HEK293T (cell line): ENCODE data around the gene COL6A3.

Source experiments
- ARNT ChIP-seq: fragments of 450-650 bp; IDR thresholded peaks from 2 replicates; pipeline ENCODE4 v1.6.1; 2017; ENCODE audit warnings: mild to moderate bottlenecking
- BHLHE40 ChIP-seq: fragments of 450-650 bp; IDR thresholded peaks from 2 replicates; pipeline ENCODE4 v1.6.1; 2016; ENCODE audit warnings: mild to moderate bottlenecking, moderate library complexity, borderline replicate concordance
- ELF4 ChIP-seq: fragments of 450-650 bp; IDR thresholded peaks from 2 replicates; pipeline ENCODE4 v1.6.1; 2017; ENCODE audit warnings: antibody characterized with exemption
- FOXA1 ChIP-seq: fragments of 450-650 bp; IDR thresholded peaks from 2 replicates; pipeline ENCODE4 v1.6.1; 2016; ENCODE audit warnings: mild to moderate bottlenecking
- FOXK2 ChIP-seq: fragments of 450-650 bp; IDR thresholded peaks from 2 replicates; pipeline ENCODE4 v1.6.1; 2016; ENCODE audit warnings: mild to moderate bottlenecking
- FOXM1 ChIP-seq: fragments of 450-650 bp; IDR thresholded peaks from 2 replicates; pipeline ENCODE4 v1.6.1; 2017; ENCODE audit warnings: mild to moderate bottlenecking, borderline replicate concordance
- HDGF ChIP-seq: fragments of 450-650 bp; IDR thresholded peaks from 2 replicates; pipeline ENCODE4 v1.6.1; 2017; ENCODE audit warnings: antibody characterized with exemption, borderline replicate concordance
- LEF1 ChIP-seq: fragments of 450-650 bp; IDR thresholded peaks from 2 replicates; pipeline ENCODE4 v1.6.1; 2017; ENCODE audit warnings: mild to moderate bottlenecking, borderline replicate concordance
- NFRKB ChIP-seq: fragments of 450-650 bp; IDR thresholded peaks from 2 replicates; pipeline ENCODE4 v1.6.1; 2016; ENCODE audit warnings: mild to moderate bottlenecking, moderate library complexity
- SP1 ChIP-seq: fragments of 450-650 bp; IDR thresholded peaks from 2 replicates; pipeline ENCODE4 v1.6.1; 2017
- SUZ12 ChIP-seq: fragments of 450-650 bp; IDR thresholded peaks from 2 replicates; pipeline ENCODE4 v1.6.1; 2016; ENCODE audit warnings: mild to moderate bottlenecking
- TARDBP ChIP-seq: fragments of 450-650 bp; IDR thresholded peaks from 2 replicates; pipeline ENCODE4 v1.6.1; 2016
- TF ChIP-seq, protein P1 (sequence below): fragments of 450-650 bp; IDR thresholded peaks from 2 replicates; pipeline ENCODE4 v1.6.1; 2016

DNA sequence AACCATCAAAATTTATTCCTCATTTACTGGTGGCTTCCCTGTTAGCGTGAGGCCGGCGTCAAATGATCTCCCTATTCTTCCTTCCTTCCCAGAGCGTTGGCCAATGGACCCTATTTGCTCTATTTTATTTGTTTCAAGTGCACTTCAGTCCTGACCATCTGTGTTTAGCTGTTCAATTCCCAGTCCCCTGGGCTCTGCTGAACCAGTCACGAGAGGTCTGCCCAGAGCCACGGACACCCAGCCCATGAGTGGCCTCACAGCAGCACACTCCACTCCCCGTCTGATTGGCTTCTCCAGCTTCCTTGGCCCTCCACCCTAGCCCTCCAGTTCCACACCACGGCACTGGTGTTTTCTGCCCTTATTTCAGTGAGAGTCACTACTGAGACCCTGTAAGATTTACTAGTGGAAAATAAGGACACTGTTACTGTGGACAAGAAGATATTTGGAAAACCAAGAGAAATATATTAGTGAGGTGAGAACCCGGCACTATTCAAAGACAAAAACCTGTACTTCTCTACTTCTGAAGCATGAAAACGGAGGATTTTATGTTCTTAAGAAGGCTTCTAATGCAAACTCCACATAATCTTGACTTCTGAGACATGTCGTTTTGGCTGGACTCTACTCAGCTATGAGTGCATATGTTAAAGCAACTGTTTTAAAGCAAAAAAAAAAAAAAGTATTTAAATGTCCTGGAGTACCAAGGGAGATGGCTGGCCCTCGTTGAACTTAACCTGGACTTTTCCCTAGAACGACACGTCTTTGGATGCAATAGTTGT, 86.6 kb downstream of the COL6A3 start:
- TF ChIP-seq FOXA1 (no peak), ELF4 (no peak), FOXK2 (no peak), TARDBP (no peak), LEF1 (no peak), SP1 (no peak), ARNT (no peak), NFRKB (no peak), HDGF (no peak), SUZ12 (no peak), FOXM1 (no peak), BHLHE40 (no peak)
- TF ChIP-seq, protein P1, sequence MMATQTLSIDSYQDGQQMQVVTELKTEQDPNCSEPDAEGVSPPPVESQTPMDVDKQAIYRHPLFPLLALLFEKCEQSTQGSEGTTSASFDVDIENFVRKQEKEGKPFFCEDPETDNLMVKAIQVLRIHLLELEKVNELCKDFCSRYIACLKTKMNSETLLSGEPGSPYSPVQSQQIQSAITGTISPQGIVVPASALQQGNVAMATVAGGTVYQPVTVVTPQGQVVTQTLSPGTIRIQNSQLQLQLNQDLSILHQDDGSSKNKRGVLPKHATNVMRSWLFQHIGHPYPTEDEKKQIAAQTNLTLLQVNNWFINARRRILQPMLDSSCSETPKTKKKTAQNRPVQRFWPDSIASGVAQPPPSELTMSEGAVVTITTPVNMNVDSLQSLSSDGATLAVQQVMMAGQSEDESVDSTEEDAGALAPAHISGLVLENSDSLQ, result no peak
